NCI-H2196 treated with DMSO at 0.1 percent for 48 hours (cell line): ENCODE results near the gene RCBTB2.

Source experiments
- DNase-seq: peaks from one replicate; lab custom pipeline; 2025; ENCODE audit not compliant: unreplicated experiment; lab: John Stamatoyannopoulos, UW

The RCBTB2 gene

GRCh38 chr13:48496271-48497161 lies 36.4 kb downstream of the RCBTB2 start:
- DNase-seq: no peak

GRCh38 chr13:48494874-48495273 lies 38.0 kb downstream of the RCBTB2 start:
- DNase-seq: no peak

GRCh38 chr13:48493851-48494250 lies 39.0 kb downstream of the RCBTB2 start:
- peak; percentile 15 for DNase-seq

- DNase-seq: no peak
These were observed 39.7 kb downstream of the RCBTB2 start for GRCh38 chr13:48493066-48493765.

GRCh38 chr13:48492470-48493065 lies 40.3 kb downstream of the RCBTB2 start:
- DNase-seq: no peak

GRCh38 chr13:48492096-48492440 lies 40.8 kb downstream of the RCBTB2 start:
- no peak for DNase-seq

- no peak for DNase-seq
These were observed 41.3 kb downstream of the RCBTB2 start for GRCh38 chr13:48491423-48492095.

- no peak for DNase-seq
These were observed 42.6 kb downstream of the RCBTB2 start for GRCh38 chr13:48490241-48490640.

GRCh38 chr13:48489666-48490065 lies 43.2 kb downstream of the RCBTB2 start:
- no peak for DNase-seq

GRCh38 chr13:48488995-48489394 lies 43.9 kb downstream of the RCBTB2 start:
- no peak for DNase-seq

- DNase-seq: no peak
These were observed 44.9 kb downstream of the RCBTB2 start for GRCh38 chr13:48487968-48488367.

- DNase-seq: no peak
These were observed 46.0 kb downstream of the RCBTB2 start for GRCh38 chr13:48486836-48487235.

- DNase-seq: no peak
These were observed 46.5 kb downstream of the RCBTB2 start for GRCh38 chr13:48486362-48486761.

- no peak for DNase-seq
These were observed 47.4 kb downstream of the RCBTB2 start for GRCh38 chr13:48485432-48485831.

- DNase-seq: no peak
These were observed 49.3 kb downstream of the RCBTB2 start for GRCh38 chr13:48483575-48483974.

- no peak for DNase-seq
These were observed 54.5 kb downstream of the RCBTB2 start for GRCh38 chr13:48478391-48478790.

GRCh38 chr13:48477191-48477855 lies 55.6 kb downstream of the RCBTB2 start:
- DNase-seq: no peak

GRCh38 chr13:48476686-48477085 lies 56.2 kb downstream of the RCBTB2 start:
- no peak for DNase-seq

- no peak for DNase-seq
These were observed 56.7 kb downstream of the RCBTB2 start for GRCh38 chr13:48476215-48476614.

GRCh38 chr13:48475230-48475629 lies 57.6 kb downstream of the RCBTB2 start:
- DNase-seq: no peak
